Mucosa of rectum (tissue), 2 donors: ENCODE measurements around the gene ZNF518A.

Experiments
- H3K27ac ChIP-seq, 2 donors: one replicate each; pipeline ENCODE4 v1.7.0; 2013; ENCODE audit warnings: inconsistent platforms in 2 of 2, low read depth in 2 of 2, low read length in 2 of 2
- H3K27me3 ChIP-seq, 2 donors: one replicate each; pipeline ENCODE4 v1.7.0; 2013; ENCODE audit warnings: low read length in 2 of 2; ENCODE audit not compliant: control insufficient read depth in 2 of 2, insufficient read depth in 2 of 2
- H3K36me3 ChIP-seq, 2 donors: one replicate each; pipeline ENCODE4 v1.7.0; 2013; ENCODE audit warnings: low read length in 2 of 2; ENCODE audit not compliant: control insufficient read depth in 2 of 2, insufficient read depth in 2 of 2
- H3K4me1 ChIP-seq, 2 donors: one replicate each; pipeline ENCODE4 v1.7.0; 2013; ENCODE audit warnings: low read length in 2 of 2, mild to moderate bottlenecking in 1 of 2; ENCODE audit not compliant: control insufficient read depth in 2 of 2, insufficient read depth in 2 of 2
- H3K4me3 ChIP-seq, 2 donors: one replicate each; pipeline ENCODE4 v1.7.0; 2013; ENCODE audit warnings: low read length in 2 of 2
- H3K9ac ChIP-seq, 2 donors: one replicate each; pipeline ENCODE4 v1.7.0; 2013; ENCODE audit warnings: low read length in 2 of 2, low read depth in 1 of 2, mild to moderate bottlenecking in 1 of 2
- H3K9me3 ChIP-seq, 2 donors: one replicate each; pipeline ENCODE4 v1.7.0; 2013; ENCODE audit warnings: low read length in 2 of 2; ENCODE audit not compliant: control insufficient read depth in 2 of 2
- donor health status: healthy.
- donor health status: Normal muscosa, but diverticular disease.

Gene ZNF518A

DNA sequence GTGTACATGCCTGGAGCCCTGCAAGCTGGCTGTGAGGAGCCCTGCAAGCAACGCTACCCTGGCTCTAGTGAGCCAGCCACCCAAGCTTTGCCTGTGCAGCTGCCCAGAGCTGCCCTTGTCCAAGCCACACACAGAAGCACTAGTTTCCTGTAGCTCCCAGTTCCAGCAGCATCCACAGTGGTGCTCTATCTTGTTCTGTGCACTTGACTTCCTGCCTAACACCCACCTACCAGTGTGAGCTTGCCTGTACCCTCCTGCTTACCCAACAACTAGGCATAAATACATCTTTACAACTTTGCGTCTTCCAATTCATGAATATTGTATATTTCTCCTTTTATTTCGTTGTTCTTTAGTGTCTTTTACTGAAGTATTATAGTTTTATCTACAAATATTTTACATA is 32.2 kb upstream of the ZNF518A start:
- no peaks in the 10 kb centered on the region for H3K9me3 ChIP-seq
- no peak overlapping the region for H3K27ac ChIP-seq
- H3K27me3 ChIP-seq: peaks cover 2 to 24% of the 10 kb centered on the region in 2 donors
- H3K9ac ChIP-seq: no peak overlapping the region
- no peaks in the 10 kb centered on the region for H3K36me3 ChIP-seq
- H3K4me1 ChIP-seq: no peaks in the 10 kb centered on the region
- H3K4me3 ChIP-seq: no peak overlapping the region

DNA sequence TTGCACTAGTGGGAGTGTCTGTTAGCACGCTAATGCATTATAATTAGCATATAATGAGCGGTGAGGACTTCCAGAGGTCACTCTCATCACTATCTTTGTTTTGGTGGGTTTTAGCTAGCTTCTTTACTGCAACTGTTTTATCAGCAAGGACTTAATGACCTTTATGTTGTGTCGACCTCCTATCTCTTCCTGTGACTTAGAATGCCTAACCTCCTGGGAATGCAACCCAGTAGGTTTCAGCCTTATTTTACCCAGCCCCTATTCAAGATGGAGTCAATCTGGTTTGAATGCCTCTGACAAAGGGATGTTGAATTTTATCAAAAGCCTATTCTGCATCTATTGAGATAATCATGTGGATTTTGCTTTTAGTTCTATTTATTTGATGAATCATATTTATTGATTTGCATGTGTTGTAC is 22.5 kb upstream of the ZNF518A start:
- H3K27me3 ChIP-seq: peaks cover 2 to 8% of the 10 kb centered on the region in 2 donors

DNA sequence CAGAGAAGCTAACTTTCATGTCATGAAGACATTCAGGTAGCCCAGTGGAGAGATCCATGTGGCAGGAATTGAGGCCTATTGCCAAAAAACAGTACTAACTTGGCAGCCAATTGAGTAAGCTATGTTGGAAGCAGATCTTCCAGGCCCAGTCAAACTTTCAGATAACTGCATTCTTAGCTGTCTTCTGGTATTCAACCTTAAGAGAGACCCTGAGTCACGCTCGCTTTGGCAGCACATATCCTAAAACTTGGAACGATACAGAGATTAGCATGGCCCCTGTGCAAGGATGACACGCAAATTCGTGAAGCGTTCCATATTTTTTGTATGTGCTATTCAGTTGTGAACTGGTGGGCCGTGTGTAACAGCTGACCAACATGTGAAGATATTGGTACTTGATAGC is 17.6 kb upstream of the ZNF518A start:
- Histone ChIP-seq H3K27me3 (peaks cover 2 to 9% of the 10 kb centered on the region in 2 donors), H3K9ac (no peak overlapping the region), H3K36me3 (no peaks in the 10 kb centered on the region), H3K4me1 (no peaks in the 10 kb centered on the region), H3K4me3 (no peak overlapping the region), H3K27ac (no peak overlapping the region), H3K9me3 (no peaks in the 10 kb centered on the region)

More for the DNA sequence above, 22.5 kb upstream of the ZNF518A start:
- Histone ChIP-seq H3K4me3 (no peak overlapping the region), H3K36me3 (no peaks in the 10 kb centered on the region), H3K9ac (no peak overlapping the region), H3K4me1 (no peaks in the 10 kb centered on the region), H3K9me3 (no peaks in the 10 kb centered on the region), H3K27ac (no peak overlapping the region)

DNA sequence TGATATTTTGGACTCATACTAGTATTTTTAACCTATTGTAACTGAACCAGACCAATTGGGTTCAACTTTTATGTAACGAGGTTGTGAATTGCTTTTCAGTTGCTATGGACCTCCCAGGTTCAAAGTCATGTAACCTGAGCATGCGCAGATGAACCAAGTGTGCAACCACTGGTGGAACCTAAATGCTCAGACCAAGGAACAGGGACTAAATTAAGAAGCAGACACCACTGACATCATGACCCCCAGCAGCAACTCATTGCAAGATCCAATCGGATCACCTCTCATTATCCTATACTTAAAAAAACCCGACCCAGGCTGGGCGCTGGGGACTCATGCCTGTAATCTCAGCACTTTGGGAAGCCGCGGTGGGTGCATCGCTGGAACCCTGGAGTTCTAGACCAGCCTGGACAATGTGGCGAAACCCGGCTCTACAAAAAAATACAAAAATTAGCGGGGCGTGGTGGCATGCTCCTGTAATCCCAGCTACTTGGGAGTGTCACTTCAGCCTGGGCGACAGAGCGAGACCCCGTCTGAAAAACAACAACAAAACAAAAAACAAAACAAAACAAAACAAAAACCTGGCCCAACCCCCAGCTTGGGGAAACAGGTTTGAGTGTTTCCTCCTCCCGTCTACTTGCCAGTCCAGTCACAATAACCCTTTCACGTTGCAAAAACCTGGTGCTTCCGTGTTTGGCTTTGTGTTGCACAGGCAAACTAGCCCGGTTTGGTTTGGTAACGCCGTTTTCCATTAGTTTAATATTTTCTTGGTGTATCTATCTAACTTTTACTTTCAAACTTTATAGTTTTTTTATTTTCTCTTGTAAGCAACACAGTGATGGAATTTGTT is 11.3 kb upstream of the ZNF518A start:
- Histone ChIP-seq H3K27me3 (peaks cover 0 to 3% of the 10 kb centered on the region in 2 donors), H3K4me3 (peak overlapping the region; percentile 49 to 62), H3K27ac (peak overlapping the region in 1 of 2 donors; percentile 56), H3K36me3 (no peaks in the 10 kb centered on the region), H3K9me3 (no peaks in the 10 kb centered on the region), H3K9ac (peak overlapping the region in 1 of 2 donors; percentile 28), H3K4me1 (peaks cover 0 to under 1% of the 10 kb centered on the region in 2 donors)

DNA sequence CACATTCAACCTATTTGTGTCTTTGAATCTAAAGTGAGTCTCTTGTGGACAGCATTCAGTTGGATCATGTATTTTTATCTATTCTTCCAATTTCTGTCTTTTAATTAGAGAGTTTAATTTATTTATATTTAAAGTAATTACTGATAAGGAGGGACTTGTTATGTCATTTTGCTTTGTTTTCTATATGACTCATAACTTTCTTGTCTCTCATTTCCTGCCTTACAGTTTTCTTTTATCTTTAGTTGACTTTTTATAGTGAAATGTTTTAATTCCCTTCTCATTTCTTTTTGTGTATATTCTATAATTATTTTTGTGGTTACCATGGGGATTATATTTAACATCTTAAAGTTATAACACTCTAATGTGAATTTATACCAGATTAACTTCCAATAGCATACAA is 7.3 kb upstream of the ZNF518A start:
- no peak overlapping the region for H3K9ac ChIP-seq
- H3K9me3 ChIP-seq: no peaks in the 10 kb centered on the region
- H3K4me1 ChIP-seq: peaks cover 0 to 9% of the 10 kb centered on the region in 2 donors
- peaks cover 1 to 5% of the 10 kb centered on the region in 2 donors for H3K27me3 ChIP-seq
- H3K4me3 ChIP-seq: no peak overlapping the region
- H3K27ac ChIP-seq: no peak overlapping the region
- no peaks in the 10 kb centered on the region for H3K36me3 ChIP-seq

DNA sequence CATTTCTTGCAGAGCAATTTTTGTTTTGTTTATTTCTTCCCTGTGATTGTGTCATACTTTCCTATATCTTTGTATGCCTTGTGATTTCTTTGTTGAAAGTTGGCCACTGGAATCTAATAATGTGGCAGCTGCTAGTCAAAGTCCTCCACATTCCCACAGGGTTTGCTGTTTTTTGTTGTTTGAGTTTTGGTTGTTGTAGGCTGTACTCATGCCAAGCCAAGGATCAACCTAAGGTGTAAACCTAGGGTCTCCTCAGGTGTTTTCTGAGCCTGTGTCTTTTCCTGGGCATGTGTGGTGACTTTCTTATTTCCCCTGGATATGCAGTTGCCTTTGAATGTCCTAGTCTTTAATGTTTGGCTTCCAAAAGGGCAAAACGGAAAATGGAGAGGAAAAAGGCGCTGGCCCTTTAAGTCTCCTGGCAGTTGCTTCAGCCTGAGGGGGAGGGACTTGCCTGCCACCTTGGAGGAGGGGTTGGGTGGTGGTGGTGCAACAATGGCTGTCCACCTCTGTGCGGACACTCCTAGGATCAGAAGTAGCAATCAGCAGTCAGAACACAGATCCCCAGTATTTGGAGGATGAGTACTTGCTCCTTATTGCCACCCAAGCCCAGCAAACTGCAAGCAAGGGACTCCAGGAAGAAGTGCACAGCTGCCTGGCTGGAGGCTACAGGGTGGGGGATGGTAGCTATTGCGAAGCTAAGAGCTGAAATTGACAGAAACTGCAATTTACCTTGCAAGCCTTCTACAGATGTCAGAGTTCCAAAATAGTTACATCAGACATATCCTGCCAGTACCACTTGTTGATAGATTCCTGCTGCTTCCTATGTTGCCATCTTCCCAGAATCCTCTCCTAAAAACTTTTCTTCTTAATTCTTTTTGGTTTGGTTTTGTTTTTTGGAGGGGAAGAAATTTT is 5.6 kb upstream of the ZNF518A start:
- H3K9ac ChIP-seq: peak overlapping the region; percentile 61 to 68
- peaks cover 6 to 7% of the 10 kb centered on the region in 2 donors for H3K27me3 ChIP-seq
- peaks cover under 1 to 11% of the 10 kb centered on the region in 2 donors for H3K4me1 ChIP-seq
- H3K27ac ChIP-seq: peak overlapping the region; percentile 73 to 74
- no peaks in the 10 kb centered on the region for H3K9me3 ChIP-seq
- peak overlapping the region; percentile 80 to 81 for H3K4me3 ChIP-seq
- H3K36me3 ChIP-seq: no peaks in the 10 kb centered on the region

DNA sequence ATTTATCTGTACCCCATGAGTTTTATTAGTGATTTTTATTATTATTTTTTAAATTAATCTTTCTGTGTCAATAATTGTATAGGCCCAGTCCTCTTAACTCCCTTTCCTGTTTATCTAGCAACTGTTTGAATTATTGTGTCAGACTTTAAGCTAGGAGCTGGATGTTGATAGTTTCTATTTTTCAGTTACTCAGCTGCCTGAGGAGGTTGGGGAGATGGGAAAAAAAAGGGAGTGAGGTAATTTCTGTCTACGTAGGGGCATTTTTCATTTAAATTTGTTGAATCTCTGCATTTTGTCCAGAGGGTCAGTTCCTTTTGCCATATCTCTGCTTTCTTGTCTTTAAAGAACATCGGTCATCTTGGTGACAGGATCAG is 5.0 kb upstream of the ZNF518A start:
- H3K4me3 ChIP-seq: peak overlapping the region; percentile 80 to 81
- peaks cover 6 to 7% of the 10 kb centered on the region in 2 donors for H3K27me3 ChIP-seq
- no peaks in the 10 kb centered on the region for H3K9me3 ChIP-seq
- H3K9ac ChIP-seq: peak overlapping the region in 1 of 2 donors; percentile 68
- H3K4me1 ChIP-seq: peaks cover 3 to 13% of the 10 kb centered on the region in 2 donors
- no peaks in the 10 kb centered on the region for H3K36me3 ChIP-seq
- H3K27ac ChIP-seq: no peak overlapping the region

DNA sequence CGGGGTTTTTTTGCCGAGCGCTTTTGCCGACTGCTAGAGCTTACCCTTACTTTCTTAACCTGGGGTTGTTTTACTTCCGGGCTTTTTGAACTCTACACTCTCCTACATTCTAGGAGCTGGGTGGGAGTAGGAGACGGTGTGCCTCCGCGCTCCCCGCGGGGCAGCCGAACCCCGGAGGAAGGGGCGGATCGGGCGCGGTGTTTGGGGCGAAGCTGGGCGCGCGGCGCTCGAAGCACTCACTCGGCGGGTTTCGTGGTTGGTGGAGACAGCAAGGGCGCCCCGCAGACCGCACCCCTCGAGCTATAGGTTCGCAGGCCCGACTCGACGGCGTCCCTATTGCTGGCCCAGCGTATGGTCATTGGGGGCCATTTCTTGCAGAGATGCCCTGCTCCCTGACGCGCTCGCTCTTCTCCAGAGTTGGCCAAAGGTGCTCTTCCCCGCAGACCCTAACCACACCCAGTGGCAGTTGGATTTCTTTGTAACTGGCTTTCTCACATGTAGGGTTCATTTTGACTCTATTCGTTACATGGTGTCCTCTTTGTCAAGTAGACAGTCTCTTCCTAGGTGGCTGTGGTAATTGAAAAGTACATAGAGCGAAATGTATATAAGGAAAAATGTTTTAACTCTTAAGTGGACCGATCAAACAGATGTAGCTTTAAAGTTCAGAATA is 364 bp downstream of the ZNF518A start:
- peak overlapping the region; percentile 99 for H3K27ac ChIP-seq
- H3K9me3 ChIP-seq: no peaks in the 10 kb centered on the region
- peaks cover 16 to 20% of the 10 kb centered on the region in 2 donors for H3K36me3 ChIP-seq
- peak overlapping the region; percentile 76 to 99 for H3K4me3 ChIP-seq
- H3K9ac ChIP-seq: peak overlapping the region; percentile 76 to 96
- peaks cover 5 to 6% of the 10 kb centered on the region in 2 donors for H3K27me3 ChIP-seq
- H3K4me1 ChIP-seq: peaks cover 4 to 9% of the 10 kb centered on the region in 2 donors

DNA sequence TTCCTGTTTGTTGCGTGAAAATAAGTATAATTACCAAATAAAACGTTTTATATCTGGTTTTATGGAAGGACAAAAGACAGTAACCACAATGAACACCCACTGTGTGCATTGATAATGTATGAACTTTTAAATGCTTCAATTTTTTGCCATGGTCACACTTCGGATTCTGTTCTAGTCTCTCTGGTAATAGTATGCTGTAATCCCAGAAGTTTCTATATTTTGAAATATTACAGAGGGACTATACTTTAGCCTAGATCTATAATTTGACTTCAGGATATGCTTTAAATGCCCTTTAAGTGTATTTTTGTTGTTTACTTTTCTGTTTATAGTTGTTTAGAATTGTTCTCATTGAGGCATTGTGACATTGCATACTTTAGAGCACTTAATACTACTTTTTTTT is 1.5 kb downstream of the ZNF518A start:
- H3K4me3 ChIP-seq: peak overlapping the region in 1 of 2 donors; percentile 99
- H3K27ac ChIP-seq: no peak overlapping the region
- peaks cover 5 to 6% of the 10 kb centered on the region in 2 donors for H3K27me3 ChIP-seq
- H3K9ac ChIP-seq: no peak overlapping the region
- H3K9me3 ChIP-seq: no peaks in the 10 kb centered on the region
- peaks cover 24 to 27% of the 10 kb centered on the region in 2 donors for H3K36me3 ChIP-seq
- H3K4me1 ChIP-seq: peaks cover 4 to 9% of the 10 kb centered on the region in 2 donors
